IMR-90 (cell line): Measurements from ENCODE around the gene AIFM2. TPM values are rescaled to one million over a fixed set of nuclear protein-coding genes. Genes with fewer than 3 reads are reported as not detected.

ENCODE experiments used
- ATAC-seq: fragments of 200-7000 bp; cut with Tn5 transposase; 2 replicates; pipeline ENCODE4 v1.9.1; 2020; ENCODE audit warnings: low read depth, mild to moderate bottlenecking, moderate library complexity
- BruUV-seq: library from RNA; stranded (reverse); fragments of 400-500 nt; replicated peaks from 2 replicates; lab custom pipeline; 2021; lab: Mats Ljungman, UMichigan
- CTCF ChIA-PET: fragments of 300-600 bp; formaldehyde crosslinking; extraction: SDS; loops from one replicate; lab custom pipeline; 2021; ENCODE audit warnings: antibody characterized with exemption; lab: Yijun Ruan, JAX
- POLR2A ChIA-PET: fragments of 300-600 bp; sonication (Branson Sonifier 250); formaldehyde crosslinking; loops from one replicate; lab custom pipeline; 2022; ENCODE audit warnings: antibody characterized with exemption; ENCODE audit not compliant: unreplicated experiment; lab: Charles Lee
- DNase-seq: peaks from one replicate; pipeline ENCODE4 v3.0.0; 2013
- H2AFZ ChIP-seq: replicated peaks from 2 replicates; pipeline ENCODE3; 2013; ENCODE audit warnings: low read length, mild to moderate bottlenecking; ENCODE audit not compliant: poor library complexity
- H2AK5ac ChIP-seq: 2 replicates; pipeline ENCODE4 v1.6.1; 2013; ENCODE audit warnings: low read depth, low read length, inconsistent platforms
- H2AK9ac ChIP-seq: replicated peaks from 2 replicates; pipeline ENCODE3; 2013; ENCODE audit warnings: mild to moderate bottlenecking, low read depth, low read length, moderate library complexity; ENCODE audit not compliant: poor library complexity
- H2BK120ac ChIP-seq: 2 replicates; pipeline ENCODE4 v1.6.1; 2013; ENCODE audit warnings: low read depth, low read length, inconsistent platforms
- H2BK15ac ChIP-seq: 3 replicates; pipeline ENCODE4 v1.6.1; 2013; ENCODE audit warnings: low read depth, low read length, inconsistent platforms
- H2BK20ac ChIP-seq: 2 replicates; pipeline ENCODE4 v1.6.1; 2013; ENCODE audit warnings: low read depth, mild to moderate bottlenecking, inconsistent platforms, low read length, moderate library complexity
- H2BK5ac ChIP-seq: 2 replicates; pipeline ENCODE4 v1.6.1; 2013; ENCODE audit warnings: mild to moderate bottlenecking, low read depth, low read length, inconsistent platforms; ENCODE audit not compliant: poor library complexity, severe bottlenecking
- H3K14ac ChIP-seq: replicated peaks from 2 replicates; pipeline ENCODE4 v1.6.1; 2013; ENCODE audit warnings: low read depth, low read length, inconsistent platforms
- H3K18ac ChIP-seq: 2 replicates; pipeline ENCODE4 v1.6.1; 2013; ENCODE audit warnings: low read depth, low read length, control low read depth
- H3K23ac ChIP-seq: 2 replicates; pipeline ENCODE4 v1.6.1; 2013; ENCODE audit warnings: low read depth, low read length, inconsistent platforms
- H3K27ac ChIP-seq: 2 replicates; pipeline ENCODE4 v1.5.1; 2013; ENCODE audit warnings: mild to moderate bottlenecking, control low read depth, low read length; ENCODE audit not compliant: insufficient read depth
- H3K27me3 ChIP-seq: 2 replicates; pipeline ENCODE4 v1.6.1; 2013; ENCODE audit warnings: low read length; ENCODE audit not compliant: control insufficient read depth, insufficient read depth
- H3K36me3 ChIP-seq: 2 replicates; pipeline ENCODE4 v1.6.1; 2013; ENCODE audit warnings: low read length, mixed read lengths; ENCODE audit not compliant: control insufficient read depth, insufficient read depth
- H3K4ac ChIP-seq: 2 replicates; pipeline ENCODE4 v1.6.1; 2013; ENCODE audit warnings: low read depth, low read length, inconsistent platforms
- H3K4me1 ChIP-seq: 2 replicates; pipeline ENCODE4 v1.6.1; 2013; ENCODE audit warnings: low read length, mixed read lengths; ENCODE audit not compliant: control insufficient read depth, insufficient read depth
- H3K4me2 ChIP-seq: 2 replicates; pipeline ENCODE4 v1.6.1; 2013; ENCODE audit warnings: low read depth, mild to moderate bottlenecking, control low read depth, low read length, moderate library complexity
- H3K4me3 ChIP-seq: 2 replicates; pipeline ENCODE4 v1.5.1; 2013; ENCODE audit warnings: low read depth, mild to moderate bottlenecking, control low read depth, low read length, moderate library complexity; ENCODE audit not compliant: insufficient read depth
- H3K56ac ChIP-seq: 2 replicates; pipeline ENCODE4 v1.6.1; 2013; ENCODE audit warnings: low read length, inconsistent platforms; ENCODE audit not compliant: insufficient read depth; ENCODE audit errors: extremely low read depth
- H3K79me1 ChIP-seq, 2 experiments: 2 replicates each; pipeline ENCODE4 v1.6.1; 2013; ENCODE audit warnings: low read length in 2 of 2, inconsistent platforms in 1 of 2, low read depth in 1 of 2
- H3K9ac ChIP-seq: 2 replicates; pipeline ENCODE4 v1.6.1; 2013; ENCODE audit warnings: low read depth, low read length, control low read depth
- H3K9me1 ChIP-seq: 2 replicates; pipeline ENCODE4 v1.6.1; 2013; ENCODE audit warnings: low read length, inconsistent platforms; ENCODE audit not compliant: insufficient read depth
- H3K9me3 ChIP-seq: 2 replicates; pipeline ENCODE4 v1.6.1; 2013; ENCODE audit warnings: low read length; ENCODE audit not compliant: control insufficient read depth, insufficient read depth
- H4K20me1 ChIP-seq: 2 replicates; pipeline ENCODE4 v1.6.1; 2013; ENCODE audit warnings: low read length, inconsistent platforms; ENCODE audit not compliant: insufficient read depth
- H4K5ac ChIP-seq: 2 replicates; pipeline ENCODE4 v1.6.1; 2013; ENCODE audit warnings: mild to moderate bottlenecking, low read depth, low read length, control low read depth
- H4K8ac ChIP-seq, 2 experiments: 2 replicates each; pipeline ENCODE4 v1.6.1; 2013; ENCODE audit warnings: low read depth in 2 of 2, low read length in 2 of 2, control low read depth in 1 of 2, inconsistent platforms in 1 of 2
- H4K91ac ChIP-seq: 2 replicates; pipeline ENCODE4 v1.6.1; 2013; ENCODE audit warnings: low read depth, low read length, inconsistent platforms; ENCODE audit not compliant: insufficient read depth
- BHLHE40 ChIP-seq: fragments of 150-350 bp; IDR thresholded peaks from 2 replicates; pipeline ENCODE4 v1.6.1; 2016; ENCODE audit warnings: mild to moderate bottlenecking, low read depth, low read length
- CEBPB ChIP-seq: IDR thresholded peaks from 2 replicates; pipeline ENCODE4 v1.6.1; 2012; ENCODE audit warnings: low read depth, low read length, improper control_type of control experiment
- CHD1 ChIP-seq: IDR thresholded peaks from 2 replicates; pipeline ENCODE4 v1.6.1; 2012; ENCODE audit warnings: low read depth, low read length, improper control_type of control experiment
- FOS ChIP-seq: fragments of 150-350 bp; IDR thresholded peaks from 2 replicates; pipeline ENCODE4 v1.6.1; 2016; ENCODE audit warnings: low read depth, low read length
- MAFK ChIP-seq: IDR thresholded peaks from 2 replicates; pipeline ENCODE4 v1.6.1; 2012; ENCODE audit warnings: low read depth, low read length, improper control_type of control experiment
- MAZ ChIP-seq: IDR thresholded peaks from 2 replicates; pipeline ENCODE4 v1.6.1; 2012; ENCODE audit warnings: low read depth, mild to moderate bottlenecking, low read length, improper control_type of control experiment, moderate library complexity, borderline replicate concordance
- NFE2L2 ChIP-seq: fragments of 150-350 bp; IDR thresholded peaks from 2 replicates; pipeline ENCODE4 v1.6.1; 2016; ENCODE audit warnings: low read depth, mild to moderate bottlenecking, low read length
- RAD21 ChIP-seq: IDR thresholded peaks from 2 replicates; pipeline ENCODE4 v1.6.1; 2012; ENCODE audit warnings: low read length, improper control_type of control experiment
- RCOR1 ChIP-seq: IDR thresholded peaks from 2 replicates; pipeline ENCODE4 v1.6.1; 2012; ENCODE audit warnings: mild to moderate bottlenecking, low read length, improper control_type of control experiment; ENCODE audit not compliant: insufficient replicate concordance
- SMC3 ChIP-seq: fragments of 150-350 bp; IDR thresholded peaks from 2 replicates; pipeline ENCODE4 v1.6.1; 2016; ENCODE audit warnings: low read depth, mild to moderate bottlenecking, antibody characterized with exemption, low read length, moderate library complexity
- WGBS, 2 experiments: methylation state at CpG; one replicate each; pipeline versions ENCODE4 v1.1.5 to v1.1.7; 2013; ENCODE audit warnings: missing lambda C conversion rate in 2 of 2; ENCODE audit not compliant: insufficient read length in 1 of 2; ENCODE audit errors: extremely low coverage in 2 of 2; 5-methylcytosine and 5-hydroxymethylcytosine counted together
- dilution Hi-C: fragments of 300-500 bp; cut with HindIII; formaldehyde crosslinking; loops from one replicate; pipeline ENCODE4 v1.14.3; 2018; ENCODE audit warnings: low sequenced_read_pairs; ENCODE audit not compliant: unreplicated experiment
- in situ Hi-C: fragments of 300-500 bp; cut with MboI; formaldehyde crosslinking; loops from 3 replicates; pipeline ENCODE4 v1.14.3; 2019; ENCODE audit warnings: low sequenced_read_pairs, inconsistent platforms, mixed read lengths
- intact Hi-C: fragments of 100-400 bp; cut with micrococcal nuclease; formaldehyde crosslinking; loops from 2 replicates; pipeline ENCODE4 v1.10.0; 2022
- polyA plus RNA-seq, 3 experiments: library from polyadenylated mRNA; depleted of rRNA; stranded (reverse); fragments of >200 nt; gene quantifications; 2 replicates each; pipeline ENCODE4 v1.2.3, GENCODE V29; 2012; ENCODE audit warnings: low replicate concordance in 1 of 3
- total RNA-seq: library from RNA; depleted of rRNA; stranded (reverse); fragments of >200 nt; gene quantifications from 2 replicates; pipeline ENCODE4 v1.2.3, GENCODE V29; 2012
- TF ChIP-seq, protein P1 (sequence below): fragments of 150-350 bp; IDR thresholded peaks from 2 replicates; pipeline ENCODE4 v1.6.1; 2016; ENCODE audit warnings: low read depth, mild to moderate bottlenecking, low read length, moderate library complexity, borderline replicate concordance
- TF ChIP-seq, protein P2 (sequence below): fragments of 150-350 bp; IDR thresholded peaks from 2 replicates; pipeline ENCODE4 v1.6.1; 2017; ENCODE audit warnings: mild to moderate bottlenecking, antibody characterized with exemption, low read length, low read depth

The AIFM2 gene
- total and polyA plus RNA-seq, 2 of the 4 experiments (the other 2 are of a cell fraction), result 2.0 to 4.6 TPM

DNA sequence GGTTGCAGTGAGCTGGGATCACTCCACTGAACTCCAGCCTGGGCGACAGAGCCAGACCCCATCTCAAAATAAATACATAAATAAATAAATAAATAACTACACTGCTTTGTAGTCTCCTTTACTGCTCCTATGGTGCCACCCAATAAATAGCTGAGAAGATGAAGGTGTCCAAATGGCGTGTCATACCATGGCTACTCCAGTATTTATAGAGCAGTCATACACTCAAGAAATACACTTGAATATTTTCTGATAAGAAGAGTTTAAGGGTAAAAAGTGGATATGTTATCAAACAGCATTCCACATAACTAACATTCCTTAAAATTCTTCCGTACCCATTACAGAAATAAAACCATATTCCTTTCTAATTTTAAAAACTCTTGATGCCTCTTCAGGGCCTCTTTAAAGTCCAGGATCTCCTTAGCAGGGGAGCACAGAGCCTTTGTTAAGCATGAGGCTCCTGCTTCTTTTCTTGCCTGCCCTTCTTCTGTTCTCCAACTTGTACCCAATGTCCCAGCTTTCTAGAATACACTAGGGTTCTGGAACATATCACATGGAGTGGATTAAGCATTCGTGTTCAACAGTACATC lies 45.6 kb upstream of the AIFM2 start:
- DNase-seq, result no peak
- Histone ChIP-seq H3K79me1 (no peaks in the 10 kb centered on the region), H2AK5ac (no peak overlapping the region), H2AFZ (no peak overlapping the region), H3K14ac (no peak overlapping the region), H2BK20ac (no peak overlapping the region), H3K4me1 (peaks cover 6% of the 10 kb centered on the region), H3K9me1 (peaks cover 8% of the 10 kb centered on the region), H3K23ac (no peak overlapping the region), H3K27me3 (peaks cover 2% of the 10 kb centered on the region; the same call in 1 of the 2 replicates), H3K4me3 (no peak overlapping the region), H4K20me1 (no peaks in the 10 kb centered on the region), H3K36me3 (no peaks in the 10 kb centered on the region), H3K4ac (no peak overlapping the region), H2BK120ac (no peak overlapping the region), H2AK9ac (no peak overlapping the region), H3K56ac (no peak overlapping the region), H4K8ac (no peak overlapping the region), H3K4me2 (no peak overlapping the region), H3K9ac (no peak overlapping the region), H2BK5ac (no peak overlapping the region), H3K18ac (no peak overlapping the region), H2BK15ac (no peak overlapping the region), H3K9me3 (peaks cover 7% of the 10 kb centered on the region), H4K91ac (no peak overlapping the region), H3K27ac (no peak overlapping the region), H4K5ac (no peak overlapping the region)
- BruUV-seq, result no TSS peak
- intact Hi-C loops, result no loop called here
- dilution Hi-C loops, result no loop called here
- 100% methylated on average over 1 of the region's 4 CpGs; no CpG with 5 or more reads in 1 of the 2 experiments for WGBS, 2 experiments
- in situ Hi-C loops, result no loop called here
- TF ChIP-seq MAFK (no peak), FOS (no peak), CHD1 (no peak), CEBPB (no peak), NFE2L2 (no peak), BHLHE40 (no peak), SMC3 (no peak), RAD21 (no peak), MAZ (no peak), RCOR1 (no peak)
- TF ChIP-seq, protein P1, sequence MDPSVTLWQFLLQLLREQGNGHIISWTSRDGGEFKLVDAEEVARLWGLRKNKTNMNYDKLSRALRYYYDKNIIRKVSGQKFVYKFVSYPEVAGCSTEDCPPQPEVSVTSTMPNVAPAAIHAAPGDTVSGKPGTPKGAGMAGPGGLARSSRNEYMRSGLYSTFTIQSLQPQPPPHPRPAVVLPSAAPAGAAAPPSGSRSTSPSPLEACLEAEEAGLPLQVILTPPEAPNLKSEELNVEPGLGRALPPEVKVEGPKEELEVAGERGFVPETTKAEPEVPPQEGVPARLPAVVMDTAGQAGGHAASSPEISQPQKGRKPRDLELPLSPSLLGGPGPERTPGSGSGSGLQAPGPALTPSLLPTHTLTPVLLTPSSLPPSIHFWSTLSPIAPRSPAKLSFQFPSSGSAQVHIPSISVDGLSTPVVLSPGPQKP, result no peak
- TF ChIP-seq, protein P2, sequence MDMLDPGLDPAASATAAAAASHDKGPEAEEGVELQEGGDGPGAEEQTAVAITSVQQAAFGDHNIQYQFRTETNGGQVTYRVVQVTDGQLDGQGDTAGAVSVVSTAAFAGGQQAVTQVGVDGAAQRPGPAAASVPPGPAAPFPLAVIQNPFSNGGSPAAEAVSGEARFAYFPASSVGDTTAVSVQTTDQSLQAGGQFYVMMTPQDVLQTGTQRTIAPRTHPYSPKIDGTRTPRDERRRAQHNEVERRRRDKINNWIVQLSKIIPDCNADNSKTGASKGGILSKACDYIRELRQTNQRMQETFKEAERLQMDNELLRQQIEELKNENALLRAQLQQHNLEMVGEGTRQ, result no peak
- no peak; the same call in 1 of the 2 replicates for ATAC-seq
- CTCF ChIA-PET, result no interaction called here
- POLR2A ChIA-PET, result no interaction called here
